HG02678 (cell line): ENCODE measurements around the gene CERS3.

Experiments
- ATAC-seq: cut with Tn5 transposase; IDR thresholded peaks from one replicate; pipeline ENCODE4 v1.9.1; 2021; ENCODE audit warnings: mild to moderate bottlenecking, moderate library complexity; ENCODE audit not compliant: unreplicated experiment

Gene CERS3

GRCh38 chr15:100385300-100386050 is 143.3 kb downstream of the CERS3 start:
- no peak for ATAC-seq

- no peak for ATAC-seq
These were observed 144.7 kb downstream of the CERS3 start for GRCh38 chr15:100384108-100384410.

GRCh38 chr15:100383302-100384107 is 145.2 kb downstream of the CERS3 start:
- ATAC-seq, result no peak

- ATAC-seq, result no peak
These were observed 154.8 kb downstream of the CERS3 start for GRCh38 chr15:100373942-100374341.

GRCh38 chr15:100373120-100373896 is 155.4 kb downstream of the CERS3 start:
- ATAC-seq, result no peak

GRCh38 chr15:100372739-100373119 is 156.0 kb downstream of the CERS3 start:
- ATAC-seq, result no peak

- ATAC-seq, result no peak
These were observed 173.4 kb downstream of the CERS3 start for GRCh38 chr15:100355342-100355741.

- ATAC-seq, result no peak
These were observed 175.3 kb downstream of the CERS3 start for GRCh38 chr15:100353449-100353848.

GRCh38 chr15:100350434-100351226 is 178.1 kb downstream of the CERS3 start:
- ATAC-seq, result no peak
